DND-41 (cell line): ENCODE results near the gene SEMA4B.

Experiments used
- EZH2 ChIP-seq: IDR thresholded peaks from 3 replicates; pipeline ENCODE4 v1.6.1; 2012; ENCODE audit warnings: borderline replicate concordance, low read depth, mild to moderate bottlenecking, moderate library complexity, low read length, inconsistent platforms; ENCODE audit not compliant: severe bottlenecking
- TF ChIP-seq, protein P1 (sequence below): IDR thresholded peaks from 2 replicates; pipeline ENCODE4 v1.5.1; 2012; ENCODE audit warnings: borderline replicate concordance, low read length, moderate library complexity, mild to moderate bottlenecking; ENCODE audit not compliant: poor library complexity, severe bottlenecking; ENCODE audit errors: extremely low read depth

GRCh38 chr15:90151989-90152645 is 49.0 kb upstream of the SEMA4B start:
- TF ChIP-seq, protein P1, sequence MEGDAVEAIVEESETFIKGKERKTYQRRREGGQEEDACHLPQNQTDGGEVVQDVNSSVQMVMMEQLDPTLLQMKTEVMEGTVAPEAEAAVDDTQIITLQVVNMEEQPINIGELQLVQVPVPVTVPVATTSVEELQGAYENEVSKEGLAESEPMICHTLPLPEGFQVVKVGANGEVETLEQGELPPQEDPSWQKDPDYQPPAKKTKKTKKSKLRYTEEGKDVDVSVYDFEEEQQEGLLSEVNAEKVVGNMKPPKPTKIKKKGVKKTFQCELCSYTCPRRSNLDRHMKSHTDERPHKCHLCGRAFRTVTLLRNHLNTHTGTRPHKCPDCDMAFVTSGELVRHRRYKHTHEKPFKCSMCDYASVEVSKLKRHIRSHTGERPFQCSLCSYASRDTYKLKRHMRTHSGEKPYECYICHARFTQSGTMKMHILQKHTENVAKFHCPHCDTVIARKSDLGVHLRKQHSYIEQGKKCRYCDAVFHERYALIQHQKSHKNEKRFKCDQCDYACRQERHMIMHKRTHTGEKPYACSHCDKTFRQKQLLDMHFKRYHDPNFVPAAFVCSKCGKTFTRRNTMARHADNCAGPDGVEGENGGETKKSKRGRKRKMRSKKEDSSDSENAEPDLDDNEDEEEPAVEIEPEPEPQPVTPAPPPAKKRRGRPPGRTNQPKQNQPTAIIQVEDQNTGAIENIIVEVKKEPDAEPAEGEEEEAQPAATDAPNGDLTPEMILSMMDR, result no peak
- TF ChIP-seq EZH2, result no peak
